K562 (cell line): ENCODE measurements around the gene HES4. TPM values are rescaled to one million over a fixed set of nuclear protein-coding genes. Genes with fewer than 3 reads are reported as not detected.

Source experiments
- BACH1 ChIP-seq: fragments of 200-800 bp; sonication (Bioruptor generic); IDR thresholded peaks from 2 replicates; pipeline ENCODE4 v1.6.1; 2016; ENCODE audit warnings: missing genetic modification characterization, missing compliant biosample characterization
- C11orf30 ChIP-seq: fragments of 450-650 bp; IDR thresholded peaks from 2 replicates; pipeline ENCODE4 v1.6.1; 2016; ENCODE audit warnings: low read depth, mild to moderate bottlenecking
- GTF2E2 ChIP-seq: fragments of 200-800 bp; sonication (Bioruptor generic); IDR thresholded peaks from 2 replicates; pipeline ENCODE4 v1.6.1; 2016; ENCODE audit warnings: missing genetic modification characterization, missing compliant biosample characterization
- KDM5B ChIP-seq: fragments of 200-600 bp; sonication (generic); IDR thresholded peaks from 2 replicates; pipeline ENCODE4 v1.6.1; 2012; ENCODE audit warnings: low read depth, mild to moderate bottlenecking, moderate library complexity, low read length, control low read depth, inconsistent platforms; ENCODE audit not compliant: insufficient replicate concordance
- KLF10 ChIP-seq: fragments of 250-450 bp; sonication (Bioruptor Pico); IDR thresholded peaks from 2 replicates; pipeline ENCODE4 v1.6.1; 2021; ENCODE audit warnings: matching md5 sums
- MEF2D ChIP-seq: conservative IDR thresholded peaks from 2 replicates; pipeline ENCODE4 v1.6.1; 2016; ENCODE audit warnings: low read depth, missing genetic modification characterization, missing compliant biosample characterization
- MTA3 ChIP-seq: fragments of 450-650 bp; formaldehyde crosslinking; IDR thresholded peaks from 2 replicates; pipeline ENCODE4 v1.6.1; 2017; ENCODE audit warnings: mild to moderate bottlenecking, borderline replicate concordance
- NFE2L1 ChIP-seq: fragments of 450-650 bp; IDR thresholded peaks from 2 replicates; pipeline ENCODE4 v1.6.1; 2016; ENCODE audit warnings: missing genetic modification characterization, low read depth, mild to moderate bottlenecking, missing compliant biosample characterization, moderate library complexity, borderline replicate concordance
- PCBP1 ChIP-seq: fragments of 200-400 bp; formaldehyde crosslinking; IDR thresholded peaks from 2 replicates; pipeline ENCODE4 v1.6.1; 2018; ENCODE audit warnings: mild to moderate bottlenecking, low read depth, low read length; ENCODE audit not compliant: poor library complexity, severe bottlenecking
- SMC3 ChIP-seq: conservative IDR thresholded peaks from 2 replicates; pipeline ENCODE4 v1.6.1; 2011; ENCODE audit warnings: low read depth, low read length, improper control_type of control experiment; ENCODE audit not compliant: insufficient read depth
- TAL1 ChIP-seq: fragments of 450-650 bp; IDR thresholded peaks from 2 replicates; pipeline ENCODE4 v1.6.1; 2016; ENCODE audit warnings: mild to moderate bottlenecking
- TFAM ChIP-seq: fragments of 250-450 bp; sonication (Bioruptor Pico); conservative IDR thresholded peaks from 2 replicates; pipeline ENCODE4 v1.5.0; 2021; ENCODE audit warnings: mild to moderate bottlenecking, moderate library complexity
- ZBTB33 ChIP-seq: sonication (generic); formaldehyde crosslinking; IDR thresholded peaks from 2 replicates; pipeline ENCODE4 v1.8.1; 2023; ENCODE audit warnings: mild to moderate bottlenecking, missing genetic modification reagents
- ZBTB43 ChIP-seq: sonication (generic); formaldehyde crosslinking; IDR thresholded peaks from 2 replicates; pipeline ENCODE4 v1.8.0; 2023; ENCODE audit warnings: mild to moderate bottlenecking, missing genetic modification reagents
- ZBTB5 ChIP-seq: fragments of 450-650 bp; IDR thresholded peaks from 2 replicates; pipeline ENCODE4 v1.6.1; 2017; ENCODE audit warnings: antibody characterized with exemption
- ZNF143 ChIP-seq: sonication (generic); formaldehyde crosslinking; IDR thresholded peaks from 2 replicates; pipeline ENCODE4 v1.9.0; 2022; ENCODE audit warnings: mild to moderate bottlenecking, missing genetic modification reagents
- ZNF830 ChIP-seq: fragments of 250-450 bp; sonication (Bioruptor Pico); IDR thresholded peaks from 2 replicates; pipeline ENCODE4 v1.5.0; 2021; ENCODE audit warnings: mild to moderate bottlenecking
- ZSCAN29 ChIP-seq: fragments of 450-650 bp; IDR thresholded peaks from 2 replicates; pipeline ENCODE4 v1.6.1; 2017
- polyA plus RNA-seq, 8 experiments: library from polyadenylated mRNA; depleted of rRNA in 4 of 8; stranded (reverse) in 5 of 8; unstranded in 3 of 8; fragments of >200 nt; fragmentation: Nextera tagmentation in 2 of 8; fragmentation: Illumina TruSeq in 1 of 8; extraction: Ambion mirVana in 2 of 8; extraction: Trizol in 1 of 8; gene quantifications; 2 replicates each; pipeline versions ENCODE4 v1.2.1 to v1.2.3, GENCODE V29; 2011 to 2014; ENCODE audit warnings: inconsistent platforms in 1 of 8, missing spikeins in 1 of 8
- total RNA-seq, 7 experiments: library from RNA; depleted of rRNA in 6 of 7; stranded (reverse); fragments of >200 nt in 6 of 7; fragmentation: Illumina TruSeq in 2 of 7; extraction: Trizol in 2 of 7; gene quantifications; 2 replicates each; pipeline versions ENCODE4 v1.2.1 to v1.2.3, GENCODE V29; 2011 to 2021; ENCODE audit warnings: low replicate concordance in 1 of 7

Gene HES4
- total and polyA plus RNA-seq, 9 of the 15 experiments (the other 6 are each of a cell fraction or from before 2014, with no cell fraction given): 0.21 to 43.7 (median 5.3) TPM; not detected in 2

GRCh38 chr1:1001057-1001783, 1.3 kb upstream of the HES4 start (continued):
- TF ChIP-seq TFAM (CRISPR knock-in tag): no peak
- no peak for TF ChIP-seq PCBP1
- TF ChIP-seq ZBTB5: no peak
- no peak for TF ChIP-seq MEF2D (tag)
- TF ChIP-seq ZNF143 (CRISPR knock-in tag): 0 out of 2 replicates have a peak, but pooled peaks have one; percentile 1
- no peak for TF ChIP-seq GTF2E2 (tag)
- TF ChIP-seq BACH1: no peak
- TF ChIP-seq SMC3: no peak
- 0 out of 2 replicates have a peak, but pooled peaks have one; percentile 15 for TF ChIP-seq ZBTB43 (CRISPR knock-in tag)
- TF ChIP-seq TAL1: no peak
- no peak for TF ChIP-seq NFE2L1
- TF ChIP-seq ZNF830 (CRISPR knock-in tag): no peak
- TF ChIP-seq KLF10 (CRISPR knock-in tag): no peak
- no peak for TF ChIP-seq ZSCAN29
- no peak for TF ChIP-seq MTA3
- no peak for TF ChIP-seq C11orf30
- TF ChIP-seq KDM5B: no peak
- TF ChIP-seq ZBTB33 (CRISPR knock-in tag): no peak
